Measurements from ENCODE around the gene DAPK1.

DAPK1 gene

DNA sequence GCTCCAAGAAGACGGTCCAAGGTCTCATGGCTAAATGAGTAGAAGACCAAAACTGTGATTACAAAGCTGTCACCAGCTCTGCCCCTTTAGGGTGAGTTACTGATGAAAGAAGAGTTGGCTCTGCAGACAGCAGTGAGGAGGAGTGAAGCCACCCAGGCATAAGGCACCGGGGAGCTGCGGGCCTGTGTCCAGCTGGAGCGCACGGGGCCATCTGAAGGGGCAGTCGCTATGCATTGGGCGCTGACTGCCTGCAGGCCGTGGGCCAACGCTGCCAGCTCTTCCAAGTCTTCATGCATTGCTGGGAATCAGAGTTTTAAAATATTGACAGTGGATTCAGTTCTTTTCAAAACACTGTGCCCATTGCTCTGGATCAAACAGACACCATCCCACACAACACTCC, 70.3 kb downstream of the DAPK1 start:
- TF ChIP-seq ZFP30 (CRISPR knock-in tag; IDR thresholded peaks at IDR 0.05) (no peak), ZFP3 (CRISPR knock-in tag; IDR thresholded peaks at IDR 0.05) (no peak), PPARA (CRISPR knock-in tag; IDR thresholded peaks at IDR 0.05; ENCODE audit: borderline replicate concordance) (no peak)
- TF ChIP-seq, protein P1, sequence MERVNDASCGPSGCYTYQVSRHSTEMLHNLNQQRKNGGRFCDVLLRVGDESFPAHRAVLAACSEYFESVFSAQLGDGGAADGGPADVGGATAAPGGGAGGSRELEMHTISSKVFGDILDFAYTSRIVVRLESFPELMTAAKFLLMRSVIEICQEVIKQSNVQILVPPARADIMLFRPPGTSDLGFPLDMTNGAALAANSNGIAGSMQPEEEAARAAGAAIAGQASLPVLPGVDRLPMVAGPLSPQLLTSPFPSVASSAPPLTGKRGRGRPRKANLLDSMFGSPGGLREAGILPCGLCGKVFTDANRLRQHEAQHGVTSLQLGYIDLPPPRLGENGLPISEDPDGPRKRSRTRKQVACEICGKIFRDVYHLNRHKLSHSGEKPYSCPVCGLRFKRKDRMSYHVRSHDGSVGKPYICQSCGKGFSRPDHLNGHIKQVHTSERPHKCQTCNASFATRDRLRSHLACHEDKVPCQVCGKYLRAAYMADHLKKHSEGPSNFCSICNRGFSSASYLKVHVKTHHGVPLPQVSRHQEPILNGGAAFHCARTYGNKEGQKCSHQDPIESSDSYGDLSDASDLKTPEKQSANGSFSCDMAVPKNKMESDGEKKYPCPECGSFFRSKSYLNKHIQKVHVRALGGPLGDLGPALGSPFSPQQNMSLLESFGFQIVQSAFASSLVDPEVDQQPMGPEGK (CRISPR knock-in tag; IDR thresholded peaks at IDR 0.05; ENCODE audit: borderline replicate concordance), result no peak
- TF ChIP-seq, protein P2, sequence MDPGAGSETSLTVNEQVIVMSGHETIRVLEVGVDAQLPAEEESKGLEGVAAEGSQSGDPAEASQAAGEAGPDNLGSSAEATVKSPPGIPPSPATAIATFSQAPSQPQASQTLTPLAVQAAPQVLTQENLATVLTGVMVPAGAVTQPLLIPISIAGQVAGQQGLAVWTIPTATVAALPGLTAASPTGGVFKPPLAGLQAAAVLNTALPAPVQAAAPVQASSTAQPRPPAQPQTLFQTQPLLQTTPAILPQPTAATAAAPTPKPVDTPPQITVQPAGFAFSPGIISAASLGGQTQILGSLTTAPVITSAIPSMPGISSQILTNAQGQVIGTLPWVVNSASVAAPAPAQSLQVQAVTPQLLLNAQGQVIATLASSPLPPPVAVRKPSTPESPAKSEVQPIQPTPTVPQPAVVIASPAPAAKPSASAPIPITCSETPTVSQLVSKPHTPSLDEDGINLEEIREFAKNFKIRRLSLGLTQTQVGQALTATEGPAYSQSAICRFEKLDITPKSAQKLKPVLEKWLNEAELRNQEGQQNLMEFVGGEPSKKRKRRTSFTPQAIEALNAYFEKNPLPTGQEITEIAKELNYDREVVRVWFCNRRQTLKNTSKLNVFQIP (CRISPR knock-in tag; IDR thresholded peaks at IDR 0.05; ENCODE audit: borderline replicate concordance, low read depth), result no peak
- ATAC-seq, result no peak

GRCh38 chr9:87568401-87568800, 70.7 kb downstream of the DAPK1 start:
- TF ChIP-seq PPARA (CRISPR knock-in tag; IDR thresholded peaks at IDR 0.05; ENCODE audit: borderline replicate concordance), result no peak
- no peak for TF ChIP-seq CSDC2 (CRISPR knock-in tag; IDR thresholded peaks at IDR 0.05)
- no peak for TF ChIP-seq ZNF70 (CRISPR knock-in tag; IDR thresholded peaks at IDR 0.05)
- TF ChIP-seq GLIS3 (CRISPR knock-in tag; IDR thresholded peaks at IDR 0.05), result no peak
- TF ChIP-seq TSHZ2 (CRISPR knock-in tag; IDR thresholded peaks at IDR 0.05), result no peak
- no peak for TF ChIP-seq ARNTL (CRISPR knock-in tag; IDR thresholded peaks at IDR 0.05; ENCODE audit: borderline replicate concordance, low read depth)
- no peak for TF ChIP-seq TOX (CRISPR knock-in tag; IDR thresholded peaks at IDR 0.05; ENCODE audit: borderline replicate concordance)
- no peak for TF ChIP-seq ZFP30 (CRISPR knock-in tag; IDR thresholded peaks at IDR 0.05)
- TF ChIP-seq RARB (CRISPR knock-in tag; IDR thresholded peaks at IDR 0.05), result no peak
- TF ChIP-seq, protein P2 (CRISPR knock-in tag; IDR thresholded peaks at IDR 0.05; ENCODE audit: borderline replicate concordance, low read depth), result no peak
- no peak for TF ChIP-seq ZFP3 (CRISPR knock-in tag; IDR thresholded peaks at IDR 0.05)
- no peak for TF ChIP-seq BACH2 (CRISPR knock-in tag; IDR thresholded peaks at IDR 0.05; ENCODE audit: borderline replicate concordance)
- TF ChIP-seq ZNF565 (CRISPR knock-in tag; conservative IDR thresholded peaks at IDR 0.05; ENCODE audit: low read depth), result no peak
- no peak for TF ChIP-seq TCF4 (CRISPR knock-in tag; IDR thresholded peaks at IDR 0.05; ENCODE audit: borderline replicate concordance)
- TF ChIP-seq ZC3H10 (CRISPR knock-in tag; IDR thresholded peaks at IDR 0.05), result no peak
- TF ChIP-seq, protein P3, sequence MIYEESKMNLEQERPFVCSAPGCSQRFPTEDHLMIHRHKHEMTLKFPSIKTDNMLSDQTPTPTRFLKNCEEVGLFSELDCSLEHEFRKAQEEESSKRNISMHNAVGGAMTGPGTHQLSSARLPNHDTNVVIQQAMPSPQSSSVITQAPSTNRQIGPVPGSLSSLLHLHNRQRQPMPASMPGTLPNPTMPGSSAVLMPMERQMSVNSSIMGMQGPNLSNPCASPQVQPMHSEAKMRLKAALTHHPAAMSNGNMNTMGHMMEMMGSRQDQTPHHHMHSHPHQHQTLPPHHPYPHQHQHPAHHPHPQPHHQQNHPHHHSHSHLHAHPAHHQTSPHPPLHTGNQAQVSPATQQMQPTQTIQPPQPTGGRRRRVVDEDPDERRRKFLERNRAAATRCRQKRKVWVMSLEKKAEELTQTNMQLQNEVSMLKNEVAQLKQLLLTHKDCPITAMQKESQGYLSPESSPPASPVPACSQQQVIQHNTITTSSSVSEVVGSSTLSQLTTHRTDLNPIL (CRISPR knock-in tag; IDR thresholded peaks at IDR 0.05; ENCODE audit: low read depth), result no peak
- TF ChIP-seq, protein P1 (CRISPR knock-in tag; IDR thresholded peaks at IDR 0.05; ENCODE audit: borderline replicate concordance), result no peak
- no peak for TF ChIP-seq ESRRG (CRISPR knock-in tag; IDR thresholded peaks at IDR 0.05)
- no peak for TF ChIP-seq ZNF8 (CRISPR knock-in tag; IDR thresholded peaks at IDR 0.05)
- TF ChIP-seq SNAI2 (CRISPR knock-in tag; IDR thresholded peaks at IDR 0.05), result no peak
- no peak for ATAC-seq

All from SK-N-SH treated with all-trans-retinoic acid at 6 μM for 48 hours (cell line).